HepG2 (cell line): ENCODE data around the gene KLF6. TPM values are rescaled to one million over a fixed set of nuclear protein-coding genes. Genes with fewer than 3 reads are reported as not detected.
A peak's percentile ranks its signal among the peaks of the same experiment; 100 is the strongest.

Source experiments
- ARID5B ChIP-seq: IDR thresholded peaks from 2 replicates; pipeline ENCODE4 v1.4.0; 2020; ENCODE audit warnings: mild to moderate bottlenecking, missing genetic modification reagents
- ATM ChIP-seq: fragments of 450-650 bp; IDR thresholded peaks from 2 replicates; pipeline ENCODE4 v1.7.1; 2017; ENCODE audit warnings: mild to moderate bottlenecking, borderline replicate concordance
- BORCS8-MEF2B ChIP-seq: sonication (generic); formaldehyde crosslinking; IDR thresholded peaks from 2 replicates; pipeline ENCODE4 v1.8.0; 2022; ENCODE audit warnings: mild to moderate bottlenecking, missing genetic modification reagents
- CERS6 ChIP-seq: sonication (generic); formaldehyde crosslinking; IDR thresholded peaks from 2 replicates; pipeline ENCODE4 v1.5.0; 2020; ENCODE audit warnings: missing genetic modification reagents
- ETV5 ChIP-seq: IDR thresholded peaks from 2 replicates; pipeline ENCODE4 v1.6.1; 2018; ENCODE audit warnings: missing biosample characterization, missing genetic modification reagents, inconsistent platforms, borderline replicate concordance
- GMEB1 ChIP-seq: sonication (generic); formaldehyde crosslinking; IDR thresholded peaks from 2 replicates; pipeline ENCODE4 v1.5.1; 2020; ENCODE audit warnings: missing genetic modification reagents, mild to moderate bottlenecking, borderline replicate concordance
- LBX2 ChIP-seq: sonication (generic); formaldehyde crosslinking; IDR thresholded peaks from 2 replicates; pipeline ENCODE4 v1.5.0; 2020; ENCODE audit warnings: missing genetic modification reagents, mild to moderate bottlenecking, borderline replicate concordance
- NAIF1 ChIP-seq: sonication (generic); formaldehyde crosslinking; IDR thresholded peaks from 2 replicates; pipeline ENCODE4 v1.5.0; 2020; ENCODE audit warnings: mild to moderate bottlenecking, missing genetic modification reagents, borderline replicate concordance
- NCOR1 ChIP-seq: fragments of 200-600 bp; sonication (generic); IDR thresholded peaks from 2 replicates; pipeline ENCODE4 v1.7.0; 2017; ENCODE audit warnings: antibody characterized with exemption, low read length, borderline replicate concordance
- PITX1 ChIP-seq: sonication (generic); formaldehyde crosslinking; IDR thresholded peaks from 2 replicates; pipeline ENCODE4 v1.5.1; 2020; ENCODE audit warnings: mild to moderate bottlenecking, missing genetic modification reagents
- TERF1 ChIP-seq: sonication (generic); formaldehyde crosslinking; IDR thresholded peaks from 2 replicates; pipeline ENCODE4 v1.8.0; 2022; ENCODE audit warnings: mild to moderate bottlenecking, missing genetic modification reagents, moderate library complexity
- TMF1 ChIP-seq: sonication (generic); formaldehyde crosslinking; IDR thresholded peaks from 2 replicates; pipeline ENCODE4 v1.8.1; 2022; ENCODE audit warnings: low read depth, missing genetic modification reagents
- ZMAT5 ChIP-seq: sonication (generic); formaldehyde crosslinking; IDR thresholded peaks from 2 replicates; pipeline ENCODE4 v1.5.0; 2020; ENCODE audit warnings: mild to moderate bottlenecking, low read depth, missing genetic modification reagents, borderline replicate concordance
- ZNF382 ChIP-seq: sonication (generic); formaldehyde crosslinking; IDR thresholded peaks from 2 replicates; pipeline ENCODE4 v1.5.0; 2020; ENCODE audit warnings: missing genetic modification reagents, mild to moderate bottlenecking, borderline replicate concordance
- ZNF597 ChIP-seq: sonication (generic); formaldehyde crosslinking; IDR thresholded peaks from 2 replicates; pipeline ENCODE4 v1.5.0; 2020; ENCODE audit warnings: missing genetic modification reagents
- ZXDC ChIP-seq: sonication (generic); formaldehyde crosslinking; IDR thresholded peaks from 2 replicates; pipeline ENCODE4 v1.5.0; 2020; ENCODE audit warnings: mild to moderate bottlenecking, missing genetic modification reagents
- polyA plus RNA-seq, 8 experiments: library from polyadenylated mRNA; depleted of rRNA in 3 of 8; stranded (reverse) in 7 of 8; unstranded in 1 of 8; fragments of >200 nt; fragmentation: Illumina TruSeq in 4 of 8; extraction: Trizol in 4 of 8; gene quantifications; 2 replicates each; pipeline versions ENCODE4 v1.2.1 to v1.2.3, GENCODE V29; 2011 to 2016; ENCODE audit warnings: low read depth in 4 of 8, missing spikeins in 1 of 8, mixed read lengths in 1 of 8; ENCODE audit not compliant: insufficient read depth in 1 of 8
- total RNA-seq, 5 experiments: library from RNA; depleted of rRNA; stranded (reverse); fragments of >200 nt; fragmentation: Illumina TruSeq; extraction: Trizol; gene quantifications; 2 replicates each; pipeline ENCODE4 v1.2.3, GENCODE V29; 2016; ENCODE audit warnings: low read depth in 1 of 5

The KLF6 gene
- total and polyA plus RNA-seq, 2 of the 13 experiments (the other 11 are each of a cell fraction or from before 2014, with no cell fraction given), result 27.0 to 71.9 TPM

GRCh38 chr10:3825244-3825643, 40.2 kb upstream of the KLF6 start (continued):
- no peak for TF ChIP-seq CERS6 (CRISPR knock-in tag)
- no peak for TF ChIP-seq LBX2 (CRISPR knock-in tag)
- TF ChIP-seq ZNF382 (CRISPR knock-in tag), result no peak
- TF ChIP-seq TMF1, result no peak
- no peak for TF ChIP-seq NAIF1 (CRISPR knock-in tag)
- TF ChIP-seq ZNF597 (CRISPR knock-in tag), result no peak
- peak; percentile 89 for TF ChIP-seq ARID5B
- no peak for TF ChIP-seq ATM
- no peak for TF ChIP-seq GMEB1
- TF ChIP-seq ZXDC (CRISPR knock-in tag), result no peak
- TF ChIP-seq PITX1 (CRISPR knock-in tag), result peak; percentile 98
- TF ChIP-seq ETV5 (CRISPR knock-in tag), result peak; percentile 38; the same call in 1 of the 2 replicates
- peak; percentile 46; the same call in 1 of the 2 replicates for TF ChIP-seq NCOR1
- TF ChIP-seq ZMAT5 (CRISPR knock-in tag), result no peak
- TF ChIP-seq TERF1 (CRISPR knock-in tag), result no peak
- no peak for TF ChIP-seq BORCS8-MEF2B (CRISPR knock-in tag)
